ENCODE data around the gene PALD1. TPM values are rescaled to one million over a fixed set of nuclear protein-coding genes. Genes with fewer than 3 reads are reported as not detected.
A peak's percentile ranks its signal among the peaks of the same experiment; 100 is the strongest.

Gene PALD1
- total RNA-seq, 3 donors from 2014 or later (not counting 1 experiment from before 2014, with no cell fraction given), result 0.21 TPM; not detected in 2

- Mint-ChIP-seq H3K27ac (peak overlapping the region; percentile 76 to 87), H3K27me3 (ENCODE audit: low read depth in 2 of 2) (no peaks in the 10 kb centered on the region), H3K9me3 (no peaks in the 10 kb centered on the region), H3K4me1 (peaks cover 41 to 58% of the 10 kb centered on the region in 2 donors), H3K4me3 (peak overlapping the region; percentile 85), H3K36me3 (no peaks in the 10 kb centered on the region)
- H3K9me3 ChIP-seq (ENCODE audit: control insufficient read depth, insufficient read depth, low read length), result no peaks in the 10 kb centered on the region
- H3K27ac ChIP-seq (ENCODE audit: low read length), result peak overlapping the region; percentile 1
- intact Hi-C loops (cut with micrococcal nuclease), result loop anchor here (1.0 to 5.0 kb wide), 5 partner anchors 16 to 199 kb away; partner anchors contain the start of genes ADAMTS14 and PRF1
- no peaks in the 10 kb centered on the region for H3K27me3 ChIP-seq (ENCODE audit: control insufficient read depth, insufficient read depth, low read length)
- 92% methylated on average over 5 of the region's 5 CpGs for WGBS (ENCODE audit: insufficient coverage)
- H3K36me3 ChIP-seq (ENCODE audit: control insufficient read depth, insufficient read depth, low read length), result no peaks in the 10 kb centered on the region
- peaks cover 58% of the 10 kb centered on the region for H3K4me1 ChIP-seq (ENCODE audit: control insufficient read depth, insufficient read depth, low read length)
- no peak for ATAC-seq
- no peak for DNase-seq
- H3K4me3 ChIP-seq (ENCODE audit: low read length), result no peak overlapping the region
- no peak for TF ChIP-seq CTCF (IDR thresholded peaks at IDR 0.05)
Observed at GRCh38 chr10:70559861-70560260, 81.3 kb downstream of the PALD1 start.

DNA sequence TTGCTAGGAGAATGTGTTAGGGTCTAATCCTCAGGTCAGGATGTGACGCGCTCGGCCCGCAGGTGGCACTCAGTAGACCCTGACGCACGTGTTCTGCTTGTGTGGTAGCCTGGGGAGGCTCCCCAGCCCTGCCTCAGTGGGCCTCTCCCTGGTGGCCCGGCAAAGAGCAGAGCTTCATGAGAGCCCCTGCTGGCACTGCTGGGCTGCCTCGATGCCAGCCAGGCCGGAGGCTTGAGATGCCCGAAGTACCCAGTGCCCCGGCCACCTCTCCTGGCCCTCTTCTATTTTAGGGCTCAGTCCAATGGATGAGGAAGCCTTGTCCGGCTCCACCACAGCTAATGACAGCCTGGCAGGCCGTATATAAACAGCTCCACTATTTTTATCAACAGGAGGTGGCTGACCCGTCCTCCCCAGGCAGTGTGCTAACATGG lies 82.0 kb downstream of the PALD1 start:
- DNase-seq (no peak), ATAC-seq (no peak)
- Mint-ChIP-seq H3K4me3 (no peak overlapping the region), H3K36me3 (no peaks in the 10 kb centered on the region), H3K27me3 (ENCODE audit: low read depth in 2 of 2) (no peaks in the 10 kb centered on the region), H3K9me3 (no peaks in the 10 kb centered on the region), H3K27ac (peak overlapping the region in 1 of 2 donors; percentile 87), H3K4me1 (peaks cover 45 to 65% of the 10 kb centered on the region in 2 donors)
- intact Hi-C loops (cut with micrococcal nuclease), result no loop called here
- H3K27me3 ChIP-seq (ENCODE audit: control insufficient read depth, insufficient read depth, low read length), result no peaks in the 10 kb centered on the region
- no peaks in the 10 kb centered on the region for H3K36me3 ChIP-seq (ENCODE audit: control insufficient read depth, insufficient read depth, low read length)
- H3K9me3 ChIP-seq (ENCODE audit: control insufficient read depth, insufficient read depth, low read length), result no peaks in the 10 kb centered on the region
- H3K4me1 ChIP-seq (ENCODE audit: control insufficient read depth, insufficient read depth, low read length), result peaks cover 65% of the 10 kb centered on the region
- 83% methylated on average over 14 of the region's 14 CpGs for WGBS (ENCODE audit: insufficient coverage)
- no peak overlapping the region for H3K27ac ChIP-seq (ENCODE audit: low read length)
- no peak for TF ChIP-seq CTCF (IDR thresholded peaks at IDR 0.05)
- H3K4me3 ChIP-seq (ENCODE audit: low read length), result no peak overlapping the region

GRCh38 chr10:70561070-70561469 lies 82.5 kb downstream of the PALD1 start:
- Histone ChIP-seq H3K9me3 (ENCODE audit: control insufficient read depth, insufficient read depth, low read length) (no peaks in the 10 kb centered on the region), H3K27me3 (ENCODE audit: control insufficient read depth, insufficient read depth, low read length) (no peaks in the 10 kb centered on the region), H3K27ac (ENCODE audit: low read length) (no peak overlapping the region), H3K4me1 (ENCODE audit: control insufficient read depth, insufficient read depth, low read length) (peaks cover 70% of the 10 kb centered on the region), H3K4me3 (ENCODE audit: low read length) (no peak overlapping the region), H3K36me3 (ENCODE audit: control insufficient read depth, insufficient read depth, low read length) (no peaks in the 10 kb centered on the region)
- Mint-ChIP-seq H3K9me3 (no peaks in the 10 kb centered on the region), H3K4me3 (no peak overlapping the region), H3K4me1 (peaks cover 45 to 67% of the 10 kb centered on the region in 2 donors), H3K27ac (peak overlapping the region in 1 of 2 donors; percentile 87), H3K36me3 (no peaks in the 10 kb centered on the region), H3K27me3 (ENCODE audit: low read depth in 2 of 2) (no peaks in the 10 kb centered on the region)
- ATAC-seq (no peak), DNase-seq (no peak)
- TF ChIP-seq CTCF (IDR thresholded peaks at IDR 0.05), result no peak
- intact Hi-C loops (cut with micrococcal nuclease), result no loop called here
- WGBS (ENCODE audit: insufficient coverage), result 69% methylated on average over 10 of the region's 10 CpGs

DNA sequence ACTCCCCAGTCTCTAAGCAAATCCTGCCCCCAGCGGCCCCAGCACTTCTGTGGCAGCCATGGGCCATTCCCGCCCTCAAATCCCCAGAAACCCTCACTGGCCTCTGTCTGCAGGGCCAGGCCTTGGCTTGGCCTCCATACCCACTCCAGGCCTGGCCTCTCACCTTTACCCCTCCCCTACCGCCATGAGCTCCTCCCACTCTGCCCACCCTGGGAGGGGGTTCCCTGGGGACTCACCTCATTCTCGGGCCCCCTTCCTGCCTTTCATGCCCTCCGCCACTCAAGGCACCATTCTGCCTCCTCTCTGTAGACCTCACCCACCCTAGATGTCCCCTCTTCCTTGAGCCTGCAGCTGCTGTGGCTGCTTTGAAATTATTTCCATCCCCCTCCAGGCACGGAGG lies 83.0 kb downstream of the PALD1 start:
- Mint-ChIP-seq H3K4me3 (no peak overlapping the region), H3K36me3 (no peaks in the 10 kb centered on the region), H3K27me3 (ENCODE audit: low read depth in 2 of 2) (no peaks in the 10 kb centered on the region), H3K9me3 (no peaks in the 10 kb centered on the region), H3K4me1 (peaks cover 45 to 70% of the 10 kb centered on the region in 2 donors), H3K27ac (peak overlapping the region in 1 of 2 donors; percentile 87)
- intact Hi-C loops (cut with micrococcal nuclease), result no loop called here
- Histone ChIP-seq H3K9me3 (ENCODE audit: control insufficient read depth, insufficient read depth, low read length) (no peaks in the 10 kb centered on the region), H3K4me1 (ENCODE audit: control insufficient read depth, insufficient read depth, low read length) (peaks cover 71% of the 10 kb centered on the region), H3K27ac (ENCODE audit: low read length) (no peak overlapping the region), H3K27me3 (ENCODE audit: control insufficient read depth, insufficient read depth, low read length) (no peaks in the 10 kb centered on the region), H3K36me3 (ENCODE audit: control insufficient read depth, insufficient read depth, low read length) (no peaks in the 10 kb centered on the region), H3K4me3 (ENCODE audit: low read length) (no peak overlapping the region)
- no peak for TF ChIP-seq CTCF (IDR thresholded peaks at IDR 0.05)
- ATAC-seq (no peak), DNase-seq (no peak)
- WGBS (ENCODE audit: insufficient coverage), result 73% methylated on average over 6 of the region's 6 CpGs

Measured in natural killer cell (primary cell).